K562 (cell line): ENCODE data around the gene HTR3E. TPM values are rescaled to one million over a fixed set of nuclear protein-coding genes. Genes with fewer than 3 reads are reported as not detected.
A peak's percentile ranks its signal among the peaks of the same experiment; 100 is the strongest.

Experiments used
- BCL6 ChIP-seq: fragments of 250-450 bp; sonication (Bioruptor Pico); IDR thresholded peaks from 2 replicates; pipeline ENCODE4 v1.4.0; 2020
- ELF2 ChIP-seq: fragments of 250-450 bp; sonication (Bioruptor Pico); IDR thresholded peaks from 2 replicates; pipeline ENCODE4 v1.5.0; 2021; ENCODE audit warnings: mild to moderate bottlenecking
- ESRRA ChIP-seq: fragments of 450-650 bp; IDR thresholded peaks from 2 replicates; pipeline ENCODE4 v1.6.1; 2014; ENCODE audit warnings: low read depth, mild to moderate bottlenecking, moderate library complexity, borderline replicate concordance
- JUNB ChIP-seq: fragments of 450-650 bp; formaldehyde crosslinking; conservative IDR thresholded peaks from 2 replicates; pipeline ENCODE4 v1.4.0; 2020; ENCODE audit warnings: mild to moderate bottlenecking
- NFE2L1 ChIP-seq: fragments of 450-650 bp; IDR thresholded peaks from 2 replicates; pipeline ENCODE4 v1.6.1; 2016; ENCODE audit warnings: missing genetic modification characterization, low read depth, mild to moderate bottlenecking, missing compliant biosample characterization, moderate library complexity, borderline replicate concordance
- NFXL1 ChIP-seq: fragments of 450-650 bp; formaldehyde crosslinking; IDR thresholded peaks from 2 replicates; pipeline ENCODE4 v1.4.0; 2021; ENCODE audit warnings: mild to moderate bottlenecking
- RBFOX2 ChIP-seq: fragments of 200-400 bp; formaldehyde crosslinking; IDR thresholded peaks from 2 replicates; pipeline ENCODE4 v1.6.1; 2017; ENCODE audit warnings: low read depth, mild to moderate bottlenecking, low read length, moderate library complexity
- RBM15 ChIP-seq: fragments of 200-400 bp; formaldehyde crosslinking; IDR thresholded peaks from 2 replicates; pipeline ENCODE4 v1.6.1; 2018; ENCODE audit warnings: mild to moderate bottlenecking, low read length, moderate library complexity; ENCODE audit not compliant: insufficient read depth
- REST ChIP-seq, 2 experiments: fragments of 450-650 bp; formaldehyde crosslinking in 1 of 2; IDR thresholded peaks; 2 replicates each; pipeline versions ENCODE4 v1.4.0 to v1.6.1; 2014 to 2020; ENCODE audit warnings: mild to moderate bottlenecking in 2 of 2, borderline replicate concordance in 1 of 2, low read depth in 1 of 2
- SFPQ ChIP-seq: fragments of 200-400 bp; formaldehyde crosslinking; IDR thresholded peaks from 2 replicates; pipeline ENCODE4 v1.6.1; 2017; ENCODE audit warnings: mild to moderate bottlenecking, low read depth, low read length, moderate library complexity
- SUPT5H ChIP-seq: fragments of 450-650 bp; IDR thresholded peaks from 2 replicates; pipeline ENCODE4 v1.6.1; 2016
- ZFP36 ChIP-seq: fragments of 150-350 bp; IDR thresholded peaks from 2 replicates; pipeline ENCODE4 v1.6.1; 2018; ENCODE audit warnings: low read length, low read depth; ENCODE audit not compliant: partially characterized antibody
- ZNF23 ChIP-seq: fragments of 250-450 bp; sonication (Bioruptor Pico); IDR thresholded peaks from 2 replicates; pipeline ENCODE4 v1.4.0; 2020; ENCODE audit warnings: mild to moderate bottlenecking
- ZNF316 ChIP-seq: fragments of 450-650 bp; IDR thresholded peaks from 2 replicates; pipeline ENCODE4 v1.6.1; 2016
- ZNF586 ChIP-seq: fragments of 450-650 bp; formaldehyde crosslinking; conservative IDR thresholded peaks from 2 replicates; pipeline ENCODE4 v1.4.0; 2020; ENCODE audit warnings: mild to moderate bottlenecking, moderate library complexity
- polyA plus RNA-seq, 8 experiments: library from polyadenylated mRNA; depleted of rRNA in 4 of 8; stranded (reverse) in 5 of 8; unstranded in 3 of 8; fragments of >200 nt; fragmentation: Nextera tagmentation in 2 of 8; fragmentation: Illumina TruSeq in 1 of 8; extraction: Ambion mirVana in 2 of 8; extraction: Trizol in 1 of 8; gene quantifications; 2 replicates each; pipeline versions ENCODE4 v1.2.1 to v1.2.3, GENCODE V29; 2011 to 2014; ENCODE audit warnings: inconsistent platforms in 1 of 8, missing spikeins in 1 of 8
- total RNA-seq, 7 experiments: library from RNA; depleted of rRNA in 6 of 7; stranded (reverse); fragments of >200 nt in 6 of 7; fragmentation: Illumina TruSeq in 2 of 7; extraction: Trizol in 2 of 7; gene quantifications; 2 replicates each; pipeline versions ENCODE4 v1.2.1 to v1.2.3, GENCODE V29; 2011 to 2021; ENCODE audit warnings: low replicate concordance in 1 of 7

The HTR3E gene
- total and polyA plus RNA-seq, 9 of the 15 experiments (the other 6 are each of a cell fraction or from before 2014, with no cell fraction given), result not detected

GRCh38 chr3:184154885-184155643 is 58.2 kb downstream of the HTR3E start, which contains the start of gene DVL3 (continued):
- TF ChIP-seq REST (IDR thresholded peaks at IDR 0.05; ENCODE audit: borderline replicate concordance) (no peak; the same call in 1 of the 2 replicates), REST (CRISPR knock-in tag; IDR thresholded peaks at IDR 0.05; ENCODE audit: low read depth) (no peak), SFPQ (no peak), RBFOX2 (peak; percentile 63), NFXL1 (CRISPR knock-in tag) (no peak), ZNF316 (no peak), SUPT5H (0 out of 2 replicates have a peak, but pooled peaks have one; percentile 22), RBM15 (no peak), ZNF23 (CRISPR knock-in tag) (no peak), BCL6 (CRISPR knock-in tag) (no peak), ESRRA (peak; percentile 36; the same call in 1 of the 2 replicates), NFE2L1 (no peak), JUNB (CRISPR knock-in tag) (no peak), ZNF586 (CRISPR knock-in tag) (no peak), ZFP36 (no peak), ELF2 (no peak)
